NT2/D1 (cell line): ENCODE results near the gene DNAJC22.

Source experiments
- DNase-seq: peaks from one replicate; pipeline ENCODE4 v3.0.0-alpha.2; 2011; ENCODE audit warnings: low read depth, low spot score
- H3K27me3 ChIP-seq: 2 replicates; pipeline ENCODE4 v1.6.0; 2011; ENCODE audit warnings: mild to moderate bottlenecking; ENCODE audit not compliant: insufficient read length, insufficient read depth
- H3K36me3 ChIP-seq: 2 replicates; pipeline ENCODE4 v1.6.1; 2011; ENCODE audit warnings: mild to moderate bottlenecking, low read length, mixed read lengths; ENCODE audit not compliant: insufficient read depth, insufficient read length
- H3K4me1 ChIP-seq: 2 replicates; pipeline ENCODE4 v1.5.1; 2011; ENCODE audit not compliant: insufficient read depth, insufficient read length
- H3K4me3 ChIP-seq: 2 replicates; pipeline ENCODE4 v1.5.1; 2011; ENCODE audit warnings: low read depth; ENCODE audit not compliant: insufficient read length
- H3K9ac ChIP-seq: 2 replicates; pipeline ENCODE4 v1.6.0; 2011; ENCODE audit warnings: low read depth; ENCODE audit not compliant: insufficient read length
- H3K9me3 ChIP-seq: 2 replicates; pipeline ENCODE4 v1.5.1; 2011; ENCODE audit warnings: mild to moderate bottlenecking, low read length; ENCODE audit not compliant: insufficient read depth
- SUZ12 ChIP-seq: IDR thresholded peaks from 2 replicates; pipeline ENCODE4 v1.6.1; 2011; ENCODE audit not compliant: insufficient read length, insufficient read depth; ENCODE audit errors: extremely low read depth
- YY1 ChIP-seq: IDR thresholded peaks from 2 replicates; pipeline ENCODE4 v1.6.1; 2011; ENCODE audit not compliant: insufficient read length, insufficient read depth
- ZNF274 ChIP-seq: IDR thresholded peaks from 2 replicates; pipeline ENCODE4 v1.6.1; 2011; ENCODE audit warnings: mild to moderate bottlenecking, low read depth, low read length

Gene DNAJC22

DNA sequence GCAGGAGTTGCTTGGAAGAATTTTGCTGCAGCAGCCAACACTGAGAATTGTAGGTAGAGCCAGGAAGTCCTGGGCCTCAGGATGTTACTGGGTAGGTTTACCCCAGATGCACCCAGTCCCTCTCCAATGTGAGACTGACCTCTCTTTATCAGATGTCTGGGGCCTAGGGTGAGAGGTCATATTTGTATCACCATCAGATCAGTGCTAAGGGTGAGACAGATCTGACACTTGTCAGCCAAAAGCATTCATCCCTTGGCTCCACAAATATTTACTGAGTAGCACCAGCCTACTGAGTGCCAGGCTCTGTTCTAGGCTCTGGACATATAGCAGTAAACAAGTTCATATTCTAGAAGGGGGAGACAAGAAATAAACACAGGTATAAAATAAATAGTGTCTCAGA lies 19.3 kb upstream of the DNAJC22 start:
- Histone ChIP-seq H3K36me3 (peaks cover 72% of the 10 kb centered on the region), H3K4me3 (no peak overlapping the region), H3K27me3 (no peaks in the 10 kb centered on the region), H3K9me3 (no peaks in the 10 kb centered on the region), H3K4me1 (peaks cover 11% of the 10 kb centered on the region), H3K9ac (no peak overlapping the region)
- no peak for TF ChIP-seq SUZ12
- TF ChIP-seq ZNF274 = no peak
- TF ChIP-seq YY1 = no peak
- no peak for DNase-seq

DNA sequence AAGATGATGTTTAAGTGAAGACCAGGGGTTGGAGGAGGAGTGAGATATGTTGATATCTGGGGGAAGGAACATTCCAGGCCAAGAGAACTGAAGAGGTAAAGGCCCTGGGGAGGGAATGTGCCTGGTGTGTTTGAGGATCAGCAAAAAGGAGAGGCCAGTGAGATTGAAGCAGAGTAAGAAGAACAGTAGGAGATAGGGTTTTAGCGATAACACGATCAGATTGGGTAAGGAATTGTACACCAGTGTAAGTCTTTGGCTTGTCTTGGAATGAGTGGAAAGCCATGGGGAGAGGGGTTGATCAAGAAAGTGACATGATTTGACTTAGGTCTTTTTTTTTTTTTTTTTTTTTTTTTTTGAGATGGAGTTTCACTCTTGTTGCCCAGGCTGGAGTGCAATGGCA lies 18.8 kb upstream of the DNAJC22 start:
- DNase-seq = no peak
- Histone ChIP-seq H3K36me3 (peaks cover 75% of the 10 kb centered on the region), H3K4me3 (no peak overlapping the region), H3K27me3 (no peaks in the 10 kb centered on the region), H3K4me1 (peaks cover 11% of the 10 kb centered on the region), H3K9ac (no peak overlapping the region), H3K9me3 (no peaks in the 10 kb centered on the region)
- TF ChIP-seq YY1 (no peak), ZNF274 (no peak)

DNA sequence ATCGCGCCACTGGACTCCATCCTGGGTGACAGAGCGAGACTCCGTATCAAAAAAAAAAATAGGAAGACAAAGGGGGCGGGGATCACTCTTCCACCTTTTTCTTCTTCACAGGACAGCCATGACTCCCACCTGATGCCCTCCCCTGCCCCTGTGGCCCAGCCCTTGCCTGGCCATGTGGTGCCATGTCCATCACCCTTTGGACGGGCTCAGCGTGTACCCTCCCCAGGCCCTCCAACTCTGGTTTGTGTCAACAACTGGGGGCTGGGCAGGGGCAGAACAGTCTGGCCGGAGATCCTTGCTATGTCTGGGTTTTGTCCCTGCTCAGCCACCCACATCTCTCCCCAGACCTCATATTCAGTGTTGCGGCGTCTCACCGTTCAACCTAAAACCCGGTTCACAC lies 17.9 kb upstream of the DNAJC22 start:
- Histone ChIP-seq H3K36me3 (peaks cover 73% of the 10 kb centered on the region), H3K27me3 (no peaks in the 10 kb centered on the region)

DNA sequence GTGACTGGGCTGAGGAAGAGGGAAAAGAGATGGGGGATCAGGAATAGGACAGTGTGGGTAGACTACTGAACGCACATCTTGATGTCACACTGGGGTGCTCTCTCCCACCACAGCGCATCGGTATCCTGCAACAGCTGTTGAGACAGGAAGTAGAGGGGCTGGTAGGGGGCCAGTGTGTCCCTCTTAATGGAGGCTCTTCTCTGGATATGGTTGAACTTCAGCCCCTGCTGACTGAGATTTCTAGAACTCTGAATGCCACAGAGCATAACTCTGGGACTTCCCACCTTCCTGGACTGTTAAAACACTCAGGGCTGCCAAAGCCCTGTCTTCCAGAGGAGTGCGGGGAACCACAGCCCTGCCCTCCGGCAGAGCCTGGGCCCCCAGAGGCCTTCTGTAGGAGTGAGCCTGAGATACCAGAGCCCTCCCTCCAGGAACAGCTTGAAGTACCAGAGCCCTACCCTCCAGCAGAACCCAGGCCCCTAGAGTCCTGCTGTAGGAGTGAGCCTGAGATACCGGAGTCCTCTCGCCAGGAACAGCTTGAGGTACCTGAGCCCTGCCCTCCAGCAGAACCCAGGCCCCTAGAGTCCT lies 16.6 kb upstream of the DNAJC22 start:
- no peak overlapping the region for H3K9ac ChIP-seq

More for the DNA sequence above, 17.9 kb upstream of the DNAJC22 start:
- DNase-seq = no peak
- H3K9ac ChIP-seq = no peak overlapping the region
- no peak overlapping the region for H3K4me3 ChIP-seq
- H3K4me1 ChIP-seq = peaks cover 11% of the 10 kb centered on the region
- no peaks in the 10 kb centered on the region for H3K9me3 ChIP-seq
- TF ChIP-seq YY1 (no peak), ZNF274 (no peak), SUZ12 (no peak)

DNA sequence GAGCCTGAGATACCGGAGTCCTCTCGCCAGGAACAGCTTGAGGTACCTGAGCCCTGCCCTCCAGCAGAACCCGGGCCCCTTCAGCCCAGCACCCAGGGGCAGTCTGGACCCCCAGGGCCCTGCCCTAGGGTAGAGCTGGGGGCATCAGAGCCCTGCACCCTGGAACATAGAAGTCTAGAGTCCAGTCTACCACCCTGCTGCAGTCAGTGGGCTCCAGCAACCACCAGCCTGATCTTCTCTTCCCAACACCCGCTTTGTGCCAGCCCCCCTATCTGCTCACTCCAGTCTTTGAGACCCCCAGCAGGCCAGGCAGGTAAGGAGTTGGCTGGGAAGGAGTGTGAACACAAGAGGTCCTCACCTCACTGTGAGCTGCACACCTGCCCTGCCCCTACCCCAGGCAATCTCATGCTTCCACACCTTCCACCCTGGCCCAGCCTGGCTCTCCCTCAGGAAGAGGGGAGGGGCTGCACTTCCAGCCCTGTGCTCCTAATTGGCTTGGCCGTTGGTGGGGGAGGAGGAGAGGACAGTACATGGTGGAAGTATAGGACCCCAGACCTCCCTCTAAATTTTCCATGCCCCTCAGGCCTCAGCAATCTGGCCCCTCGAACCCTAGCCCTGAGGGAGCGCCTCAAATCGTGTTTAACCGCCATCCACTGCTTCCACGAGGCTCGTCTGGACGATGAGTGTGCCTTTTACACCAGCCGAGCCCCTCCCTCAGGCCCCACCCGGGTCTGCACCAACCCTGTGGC lies 15.9 kb upstream of the DNAJC22 start:
- Histone ChIP-seq H3K36me3 (peaks cover 54% of the 10 kb centered on the region), H3K27me3 (peaks cover 4% of the 10 kb centered on the region), H3K9ac (peak overlapping the region; percentile 17), H3K4me1 (peaks cover 20% of the 10 kb centered on the region), H3K9me3 (no peaks in the 10 kb centered on the region), H3K4me3 (no peak overlapping the region)
- no peak for TF ChIP-seq ZNF274
- no peak for DNase-seq

More for the DNA sequence above, 16.6 kb upstream of the DNAJC22 start:
- H3K36me3 ChIP-seq = peaks cover 61% of the 10 kb centered on the region
- no peaks in the 10 kb centered on the region for H3K9me3 ChIP-seq
- no peak for DNase-seq
- TF ChIP-seq SUZ12 = no peak
- no peaks in the 10 kb centered on the region for H3K27me3 ChIP-seq
- H3K4me1 ChIP-seq = peaks cover 17% of the 10 kb centered on the region
- H3K4me3 ChIP-seq = no peak overlapping the region

DNA sequence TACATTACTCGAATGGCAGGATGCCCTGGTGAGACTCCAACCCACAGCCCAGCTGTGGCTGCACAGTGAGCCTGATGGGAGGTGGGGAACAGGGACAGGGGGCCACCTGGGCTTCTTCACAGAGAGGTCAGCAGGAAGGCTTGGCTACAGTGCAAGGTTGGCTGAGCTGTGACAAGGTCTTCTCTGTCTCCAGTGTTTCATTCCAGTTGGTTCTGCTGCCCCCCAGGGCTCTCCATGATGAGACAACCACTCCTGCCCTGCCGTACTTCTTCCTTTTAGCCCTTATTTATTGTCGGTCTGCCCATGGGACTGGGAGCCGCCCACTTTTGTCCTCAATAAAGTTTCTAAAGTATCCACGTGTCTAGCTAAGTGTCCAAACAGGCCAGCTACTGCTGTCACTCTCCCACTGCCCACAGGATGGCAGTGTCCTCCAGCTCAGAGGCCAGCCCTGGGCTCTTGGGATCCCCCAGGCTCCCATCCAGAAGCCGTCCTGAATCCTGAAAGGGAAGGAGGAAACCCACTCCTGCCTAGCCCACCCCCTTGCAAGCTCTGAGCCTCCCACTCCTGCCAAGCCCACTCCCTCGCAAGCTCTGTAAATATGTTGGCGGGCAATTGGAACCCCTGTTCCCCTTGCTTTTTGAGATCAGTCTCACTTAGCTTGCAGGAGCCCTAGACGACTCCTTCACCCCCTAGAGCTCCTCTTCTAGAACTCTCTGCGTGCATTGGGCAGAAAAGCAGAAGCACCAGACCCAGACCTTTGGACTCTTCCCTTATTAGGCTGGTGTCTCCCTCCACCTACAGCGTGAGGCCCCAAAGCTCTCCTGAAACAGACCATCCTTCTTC lies 15.1 kb upstream of the DNAJC22 start:
- Histone ChIP-seq H3K27me3 (peaks cover 12% of the 10 kb centered on the region), H3K4me1 (peaks cover 27% of the 10 kb centered on the region), H3K9ac (peak overlapping the region; percentile 21), H3K9me3 (no peaks in the 10 kb centered on the region), H3K4me3 (no peak overlapping the region), H3K36me3 (peaks cover 46% of the 10 kb centered on the region)
- DNase-seq = no peak
- TF ChIP-seq ZNF274 = no peak

DNA sequence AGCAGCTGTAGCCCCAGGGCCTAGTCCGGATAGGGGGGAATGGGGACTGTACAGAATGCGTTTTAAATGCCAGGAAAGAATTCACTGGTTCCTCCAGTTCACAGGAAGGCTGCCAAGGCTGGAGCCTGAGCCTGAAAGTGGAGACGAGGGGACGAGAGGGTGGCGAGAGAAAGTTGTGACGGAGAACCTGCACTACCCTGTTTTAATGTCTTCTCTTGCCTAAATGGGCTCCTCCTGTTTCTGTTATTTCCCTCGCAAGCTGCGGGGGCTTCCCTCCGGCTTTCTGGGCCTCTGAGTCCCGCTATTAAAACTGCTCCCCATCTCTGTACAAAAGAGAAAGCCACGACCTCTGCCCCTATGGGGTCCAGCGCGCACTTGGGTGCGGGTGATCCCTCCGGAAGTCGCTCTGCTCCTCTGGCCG lies 14.2 kb upstream of the DNAJC22 start:
- Histone ChIP-seq H3K4me3 (no peak overlapping the region), H3K4me1 (peaks cover 28% of the 10 kb centered on the region), H3K9me3 (no peaks in the 10 kb centered on the region), H3K9ac (no peak overlapping the region), H3K27me3 (peaks cover 17% of the 10 kb centered on the region), H3K36me3 (peaks cover 37% of the 10 kb centered on the region)
- TF ChIP-seq ZNF274 (no peak), SUZ12 (no peak), YY1 (no peak)
- DNase-seq = no peak
